GM18867 (cell line): ENCODE measurements around the gene CTSO.

Source experiments
- ATAC-seq: cut with Tn5 transposase; IDR thresholded peaks from one replicate; pipeline ENCODE4 v1.9.1; 2021; ENCODE audit warnings: mild to moderate bottlenecking, moderate library complexity; ENCODE audit not compliant: unreplicated experiment

CTSO gene, protein sequence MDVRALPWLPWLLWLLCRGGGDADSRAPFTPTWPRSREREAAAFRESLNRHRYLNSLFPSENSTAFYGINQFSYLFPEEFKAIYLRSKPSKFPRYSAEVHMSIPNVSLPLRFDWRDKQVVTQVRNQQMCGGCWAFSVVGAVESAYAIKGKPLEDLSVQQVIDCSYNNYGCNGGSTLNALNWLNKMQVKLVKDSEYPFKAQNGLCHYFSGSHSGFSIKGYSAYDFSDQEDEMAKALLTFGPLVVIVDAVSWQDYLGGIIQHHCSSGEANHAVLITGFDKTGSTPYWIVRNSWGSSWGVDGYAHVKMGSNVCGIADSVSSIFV

DNA sequence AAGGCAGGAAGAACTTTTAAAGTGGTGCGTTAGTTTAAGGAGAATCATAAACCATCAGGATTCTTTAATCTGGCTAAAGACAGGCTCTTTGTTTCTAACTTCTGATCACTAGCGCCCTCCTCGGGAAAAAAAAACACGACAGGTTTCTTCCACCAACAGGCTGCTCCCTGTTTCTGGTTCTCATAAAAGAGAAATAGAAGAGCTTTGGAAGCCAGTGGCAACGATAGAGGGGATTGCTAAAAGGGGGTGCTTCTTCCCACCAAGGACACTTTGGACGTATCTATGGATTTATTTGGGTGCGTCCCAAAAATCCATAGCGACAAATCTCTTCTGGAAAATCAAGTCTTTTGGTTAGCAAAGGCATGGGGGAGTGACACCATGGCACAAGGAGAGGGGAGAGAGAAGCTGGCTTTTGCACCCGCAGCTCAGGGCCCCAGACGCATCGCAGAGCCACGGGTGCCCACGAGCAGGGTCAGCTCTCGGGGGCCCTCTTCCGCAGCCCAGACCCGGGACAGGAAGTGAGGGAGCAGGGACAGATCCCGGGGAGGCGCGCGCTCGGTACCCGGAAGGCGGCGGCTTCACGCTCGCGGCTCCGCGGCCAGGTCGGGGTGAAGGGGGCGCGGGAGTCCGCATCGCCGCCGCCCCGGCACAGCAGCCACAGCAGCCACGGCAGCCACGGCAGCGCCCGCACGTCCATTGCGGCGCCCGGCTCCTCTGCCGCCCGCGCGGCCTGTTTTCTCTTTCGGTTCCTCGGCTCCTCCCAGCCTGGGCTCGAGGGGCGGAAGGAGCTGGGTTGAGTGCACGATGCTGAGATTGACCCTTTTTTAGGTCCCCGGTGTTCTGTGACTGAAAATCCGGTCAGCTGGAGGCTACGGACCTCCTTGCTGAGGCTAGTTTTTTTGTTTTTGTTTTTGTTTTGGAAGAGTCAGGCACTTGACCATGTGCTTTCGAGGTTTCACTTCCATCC, at the start of gene CTSO:
Gene CTSO, minus strand, starts transcription at position 716 of the 967 bp plus-strand sequence. Its CDS starts 19 bp downstream, at position 697.
- ATAC-seq, result peak; percentile 95

DNA sequence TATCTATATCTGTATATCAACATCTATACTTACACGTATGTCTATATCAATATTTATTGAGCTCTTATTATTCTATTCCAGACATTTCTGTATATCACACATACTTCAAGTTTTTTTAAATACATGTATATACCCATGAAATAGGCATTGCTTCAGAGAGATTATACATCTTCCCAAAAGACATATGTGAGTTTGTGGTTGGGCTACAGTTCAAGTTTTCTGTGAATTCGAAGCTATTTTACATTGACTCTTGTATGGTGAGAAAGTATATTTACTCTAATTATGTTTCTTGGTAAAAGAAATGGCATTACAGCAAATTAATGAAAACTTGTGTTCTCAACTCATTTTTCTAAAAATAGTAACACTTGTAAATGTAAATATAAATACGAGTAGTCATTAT, 46.8 kb upstream of the CTSO start:
- ATAC-seq, result no peak

DNA sequence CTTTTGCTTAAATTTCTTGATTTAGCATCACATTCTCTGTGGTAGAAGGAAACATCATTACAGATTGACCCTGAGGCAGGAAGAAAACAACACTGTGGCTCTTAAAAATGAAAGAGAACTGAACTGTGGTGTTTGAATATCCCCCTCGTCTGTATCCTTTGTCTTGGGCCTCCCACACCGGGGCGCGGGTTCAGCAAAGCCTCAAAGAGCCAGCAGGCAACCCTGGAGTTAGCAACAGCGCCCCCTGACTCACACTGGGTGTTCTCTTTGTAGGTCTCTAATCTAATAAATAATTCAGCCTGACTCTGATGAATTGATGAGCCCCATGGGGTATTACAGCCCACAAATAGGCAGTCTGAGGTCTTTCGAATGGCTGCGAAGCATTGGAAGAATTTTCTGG, 46.1 kb upstream of the CTSO start:
- no peak for ATAC-seq

DNA sequence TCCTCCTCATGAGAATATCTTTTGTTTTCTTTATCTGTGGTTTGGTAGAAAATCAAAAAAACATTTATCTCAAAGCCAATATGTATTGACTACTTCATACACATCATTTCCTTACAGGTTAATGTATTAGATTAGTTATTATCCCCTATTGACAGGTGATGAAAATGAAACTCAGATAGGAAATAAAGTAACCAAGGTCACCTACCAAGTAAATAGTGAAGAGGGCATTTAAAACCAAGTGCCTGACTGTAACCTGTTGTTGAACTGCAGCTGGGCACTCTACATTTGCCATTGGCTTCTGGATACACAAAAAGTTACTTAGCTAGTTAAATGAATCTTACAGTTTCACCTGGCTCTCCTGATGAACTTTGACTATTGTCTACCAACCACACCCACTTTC, 41.4 kb upstream of the CTSO start:
- ATAC-seq, result no peak

DNA sequence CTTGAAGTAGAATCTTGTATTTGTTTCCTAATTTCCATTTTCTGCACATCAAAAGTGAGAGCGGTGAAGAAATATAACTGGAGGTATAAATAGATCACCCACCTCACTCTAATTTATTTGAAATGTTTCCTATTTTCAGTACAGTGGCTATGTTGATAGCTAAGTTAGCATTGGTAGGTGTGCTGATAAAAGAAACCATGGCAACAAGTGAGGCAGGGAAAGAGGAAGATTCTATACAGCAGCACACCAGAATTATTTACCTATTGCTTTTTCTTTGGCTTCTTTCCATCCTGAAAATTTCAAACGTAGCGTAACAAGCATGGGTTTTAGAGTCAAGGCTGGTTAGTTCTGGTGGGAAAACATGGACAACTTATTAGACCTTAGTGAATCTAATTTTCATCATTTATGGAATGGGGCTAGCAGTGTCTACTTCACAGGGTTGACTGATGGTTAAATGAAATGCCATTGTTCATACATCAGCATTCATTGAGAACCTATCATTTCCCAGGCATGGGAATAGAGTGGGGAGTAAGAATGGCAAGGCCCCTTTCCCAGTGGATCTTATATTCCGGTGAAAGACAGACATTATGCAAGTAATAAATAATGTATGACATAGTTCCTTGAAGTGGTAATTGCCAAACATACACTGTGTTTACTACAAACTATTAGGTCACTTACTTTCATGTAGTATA, 30.6 kb upstream of the CTSO start:
- ATAC-seq, result no peak

DNA sequence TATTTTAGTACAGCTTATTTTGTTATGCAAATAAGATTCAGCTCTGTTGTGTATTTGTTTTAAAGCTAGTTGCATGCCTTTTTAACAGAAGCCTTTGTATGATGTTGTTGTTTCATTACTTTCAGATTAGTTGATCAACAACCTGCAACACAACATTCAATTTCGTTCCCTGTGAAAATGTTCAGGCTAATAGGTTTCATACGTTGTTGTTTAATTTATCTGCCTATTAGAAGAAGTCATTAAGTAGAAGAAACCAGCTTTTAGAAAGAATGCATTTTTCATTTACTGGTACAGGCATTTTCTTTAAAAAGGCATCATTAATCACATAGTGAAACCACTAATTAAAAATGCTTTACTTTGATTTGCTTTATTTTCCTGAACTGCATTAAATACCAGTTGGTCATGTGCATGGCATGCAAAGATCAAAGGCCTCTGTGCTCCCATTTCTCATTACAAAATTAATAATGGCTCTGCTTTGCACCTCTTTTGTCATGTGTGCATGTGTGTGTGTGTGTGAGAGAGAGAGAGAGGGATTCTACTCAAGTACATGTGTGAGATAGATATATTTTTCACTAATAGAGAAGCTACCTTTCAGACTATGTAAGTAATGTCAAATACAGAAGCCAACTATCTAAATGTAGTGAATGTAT, 29.2 kb upstream of the CTSO start:
- ATAC-seq, result no peak

DNA sequence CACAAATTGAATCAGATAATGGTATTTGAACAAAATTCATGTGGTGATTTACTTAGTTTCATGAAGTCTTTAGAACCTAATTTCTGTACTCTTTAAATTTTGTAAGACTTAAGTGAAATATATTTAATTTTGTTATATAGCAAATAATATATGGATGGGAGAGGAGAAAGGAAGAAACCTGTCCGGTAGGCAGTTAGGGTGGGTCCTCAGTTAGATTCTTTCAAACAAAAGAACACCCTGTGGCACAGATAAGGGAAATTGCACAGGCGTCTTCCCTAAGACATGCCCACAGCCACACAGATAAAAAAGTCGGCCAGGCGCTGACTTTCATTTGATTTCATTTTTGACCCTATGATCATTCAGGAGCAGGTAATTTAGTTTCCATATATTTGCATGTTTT, 25.1 kb upstream of the CTSO start:
- no peak for ATAC-seq

DNA sequence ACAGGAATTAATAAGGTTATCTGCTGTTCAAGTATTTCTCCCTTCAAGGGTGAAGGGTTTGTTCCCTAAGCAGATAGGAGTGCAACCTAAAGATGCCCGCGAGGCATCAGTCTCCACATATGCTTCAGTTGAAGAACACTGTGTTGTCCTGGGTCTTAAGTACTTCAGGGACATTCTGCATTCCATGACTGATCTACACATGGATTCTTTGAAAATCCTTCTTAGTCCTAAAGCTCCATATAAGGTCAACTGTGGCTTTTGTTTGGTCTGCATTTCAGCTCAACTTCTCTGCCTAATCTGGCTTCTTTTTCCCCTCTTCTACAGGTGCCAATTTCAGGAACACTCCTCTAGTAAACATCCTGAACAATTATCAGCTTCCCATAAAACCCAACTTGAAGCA, 21.8 kb upstream of the CTSO start:
- ATAC-seq, result no peak

DNA sequence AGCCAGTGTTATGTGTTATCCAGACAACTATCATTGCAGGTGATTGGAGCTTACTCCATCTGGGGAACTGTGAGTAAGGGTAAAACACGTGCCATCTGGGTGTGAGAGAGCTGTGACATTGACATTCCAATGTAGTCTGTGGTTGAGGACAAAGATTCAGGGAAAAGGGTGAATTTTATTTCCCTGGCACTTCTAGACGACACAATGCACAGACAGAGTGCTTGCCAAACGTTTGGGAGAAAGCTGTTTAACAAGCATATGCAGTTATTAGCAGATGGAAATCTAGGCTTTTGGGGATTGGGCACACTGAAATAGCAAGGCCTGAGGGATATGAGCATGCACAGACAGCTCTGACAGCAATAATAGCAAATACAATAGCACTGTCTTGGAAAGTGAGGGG, 21.3 kb upstream of the CTSO start:
- no peak for ATAC-seq

DNA sequence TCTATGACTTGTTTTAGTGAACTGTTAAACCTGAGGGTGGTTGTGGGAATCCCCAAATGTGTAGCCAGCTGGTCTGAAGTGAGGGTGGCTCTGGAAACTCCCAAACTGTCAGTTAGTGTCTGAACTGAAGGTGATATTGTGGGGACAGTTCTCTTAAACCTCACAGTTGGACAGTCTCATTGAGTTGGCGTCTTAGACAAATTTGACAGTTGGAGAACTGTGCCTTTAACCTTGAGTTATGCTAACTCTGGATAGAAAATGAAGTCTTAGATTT, 20.7 kb upstream of the CTSO start:
- peak; percentile 96 for ATAC-seq

DNA sequence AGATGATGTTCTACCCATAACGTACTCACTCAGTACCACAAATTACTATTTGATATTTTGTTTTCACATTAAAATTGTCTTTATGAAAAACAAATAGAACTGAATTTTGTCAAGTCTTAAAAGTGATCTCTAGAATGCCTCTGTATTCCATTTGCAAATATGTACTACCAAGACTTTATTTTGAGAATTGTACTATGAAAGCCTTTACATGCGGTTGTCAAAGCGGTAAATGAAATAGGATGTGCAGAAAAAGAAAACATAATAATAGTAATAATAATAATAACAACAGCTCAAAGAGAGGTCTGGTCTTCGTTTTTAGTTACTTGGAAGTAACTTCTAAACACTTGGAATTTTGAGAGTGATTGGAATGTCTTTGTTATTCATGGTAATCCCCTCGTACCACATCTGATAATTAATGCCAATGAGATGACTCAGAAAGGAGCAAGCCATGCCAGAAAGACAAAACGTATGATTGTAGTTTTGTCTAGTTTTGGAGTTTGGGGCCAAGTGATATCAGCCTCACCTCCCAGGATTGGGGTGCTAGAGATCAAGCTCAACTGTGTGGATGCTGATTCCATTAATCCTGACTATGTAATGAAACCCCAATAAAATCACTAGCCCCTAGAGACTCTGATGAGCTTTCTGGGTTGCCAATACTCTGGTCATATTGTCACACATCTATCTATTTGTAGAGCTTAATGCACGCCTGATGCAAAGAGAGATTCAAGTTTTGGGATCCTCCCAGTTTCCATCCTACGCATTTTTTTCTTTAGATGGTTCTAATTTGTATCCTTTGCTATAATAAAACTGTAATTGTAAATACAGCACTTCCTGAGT, 20.2 kb upstream of the CTSO start:
- peak; percentile 24 for ATAC-seq

DNA sequence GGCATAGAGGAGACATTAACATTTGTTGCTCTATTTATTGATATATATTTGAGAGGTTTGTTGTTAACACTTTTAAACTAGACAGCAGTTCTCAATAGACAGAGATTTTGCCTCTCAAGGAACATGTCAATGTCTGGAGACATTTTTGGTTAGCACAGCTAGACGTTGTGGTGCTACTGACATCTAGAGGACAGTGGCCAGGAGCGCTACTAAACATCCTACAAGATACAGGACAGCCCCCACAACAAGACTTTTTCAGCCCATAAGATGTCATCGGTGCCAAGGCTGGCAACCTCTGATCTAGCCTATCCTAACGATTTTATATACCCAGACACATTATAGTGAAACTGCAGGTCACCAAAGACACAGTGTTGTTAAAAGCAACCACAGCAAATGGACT, 18.4 kb upstream of the CTSO start:
- ATAC-seq, result peak; percentile 61

DNA sequence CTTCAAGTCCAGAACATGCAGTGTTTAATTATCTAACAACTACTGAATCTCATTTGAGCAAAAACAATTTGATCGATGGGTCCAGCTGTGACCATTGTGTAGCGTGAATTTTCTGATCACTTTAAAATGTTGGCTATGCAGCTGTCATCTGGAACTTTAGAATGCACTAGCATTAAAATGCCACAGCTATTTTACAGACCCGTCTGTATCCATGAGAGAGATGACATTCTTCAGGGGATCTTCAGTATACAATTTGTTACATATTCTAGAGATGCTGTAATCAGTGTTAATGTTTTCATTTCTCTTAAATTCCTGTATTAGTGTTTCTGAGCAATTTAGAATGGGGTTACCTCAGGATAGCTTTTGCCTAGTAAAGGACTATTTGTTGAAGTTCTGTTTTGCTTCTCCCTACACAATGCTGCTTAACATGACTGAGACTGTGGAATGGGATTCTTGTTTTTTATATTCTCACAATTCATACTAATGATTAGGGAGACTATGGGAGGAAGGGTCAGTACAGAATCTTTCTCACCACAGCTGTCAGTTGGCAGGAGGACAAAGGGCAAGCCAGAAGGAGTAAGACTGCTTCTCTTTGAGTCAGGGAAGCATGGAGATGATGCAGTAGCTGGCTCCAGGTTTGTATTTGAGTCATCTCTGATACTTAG, 13.2 kb upstream of the CTSO start:
- ATAC-seq, result no peak

DNA sequence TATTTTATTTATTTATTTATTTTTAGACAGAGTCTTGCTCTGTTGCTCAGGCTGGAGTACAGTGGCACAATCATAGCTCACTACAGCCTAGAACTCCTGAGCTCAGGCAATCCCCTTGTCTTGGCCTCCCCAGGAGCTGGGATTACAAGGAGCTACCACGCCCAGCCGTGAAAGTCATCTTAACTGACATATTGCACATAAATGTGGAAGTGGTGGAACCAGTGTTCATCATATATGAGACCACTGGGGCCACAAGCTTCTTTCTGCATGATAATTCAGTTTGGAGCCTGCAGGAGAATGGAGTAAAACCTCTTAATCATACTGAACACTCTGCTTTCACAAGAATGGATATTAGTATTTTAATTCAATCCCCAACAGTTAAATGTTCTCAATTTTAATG, 12.5 kb upstream of the CTSO start:
- no peak for ATAC-seq

DNA sequence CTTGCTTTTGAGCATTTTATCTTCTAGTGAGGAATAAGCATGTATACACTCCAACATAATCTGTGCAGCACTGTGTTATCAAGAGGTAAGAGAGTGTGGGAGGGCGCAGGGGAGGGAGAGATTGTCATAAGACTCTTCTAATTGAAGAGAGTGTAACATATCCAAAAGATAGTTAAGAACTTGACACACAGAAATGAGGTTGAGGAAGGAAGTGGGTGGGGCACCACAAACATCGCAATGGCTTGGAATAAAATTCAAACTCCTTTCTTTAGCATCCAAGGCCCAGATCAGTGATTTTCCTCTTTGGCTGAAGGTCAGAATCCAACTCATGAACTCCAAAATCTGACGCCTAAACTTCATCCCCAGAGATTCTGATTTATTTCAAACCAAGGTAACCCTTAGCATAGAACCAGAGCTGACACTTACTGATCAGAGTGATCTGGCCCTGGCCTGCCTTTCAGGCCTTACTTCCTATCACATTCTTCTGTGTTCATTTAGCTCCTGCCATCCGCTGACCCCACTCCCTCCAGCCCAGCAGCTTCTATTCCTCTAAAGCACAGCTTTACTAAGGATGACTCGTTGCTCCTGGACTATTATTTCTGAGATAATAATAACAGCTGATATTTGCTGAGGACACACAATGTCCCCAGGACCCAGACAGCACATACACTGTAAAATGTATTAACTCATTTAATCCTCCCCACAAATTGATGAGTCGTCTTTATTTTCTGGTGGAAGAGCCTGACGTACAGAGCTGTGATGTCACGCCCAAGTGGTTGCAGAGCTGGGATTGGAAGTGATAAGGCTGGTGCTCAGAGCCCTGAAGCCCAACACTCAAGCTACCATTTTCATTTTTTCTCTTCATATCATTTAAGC, 10.6 kb upstream of the CTSO start:
- no peak for ATAC-seq

DNA sequence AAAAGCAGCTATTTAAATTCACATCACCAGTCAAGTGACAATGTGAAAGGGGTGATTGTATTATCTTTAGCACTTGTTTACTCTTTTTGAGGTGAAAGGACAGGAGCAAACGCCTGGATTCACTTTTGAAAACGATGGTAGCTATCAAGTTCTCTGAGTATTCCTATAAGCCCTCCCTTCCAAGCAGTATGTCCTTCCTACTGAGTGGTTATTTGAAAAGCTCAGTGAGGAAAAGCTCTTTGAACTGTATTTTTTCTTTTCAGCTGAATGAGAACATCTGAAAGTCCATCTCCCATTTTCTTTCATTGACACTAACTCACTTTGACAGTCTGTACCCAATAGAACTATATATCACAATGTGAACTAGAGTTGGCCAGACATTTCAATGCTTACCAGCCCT, 9.1 kb upstream of the CTSO start:
- ATAC-seq, result no peak

DNA sequence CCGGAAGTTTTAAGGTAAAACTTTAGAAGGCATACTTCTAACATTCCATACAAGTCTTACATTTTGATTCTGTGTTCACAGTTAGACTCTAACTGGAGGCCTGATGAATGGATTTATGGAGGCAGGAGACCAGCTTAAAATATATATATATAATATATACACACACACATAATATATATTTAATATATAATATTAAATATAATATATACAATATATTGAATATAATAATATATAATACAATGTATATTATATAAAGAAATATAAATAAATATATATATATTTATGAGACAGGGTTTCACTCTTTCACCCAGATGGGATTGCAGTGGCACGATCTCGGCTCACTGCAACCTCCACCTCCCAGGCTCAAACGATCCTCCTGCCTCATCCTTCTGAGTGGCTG, 7.9 kb upstream of the CTSO start:
- no peak for ATAC-seq

DNA sequence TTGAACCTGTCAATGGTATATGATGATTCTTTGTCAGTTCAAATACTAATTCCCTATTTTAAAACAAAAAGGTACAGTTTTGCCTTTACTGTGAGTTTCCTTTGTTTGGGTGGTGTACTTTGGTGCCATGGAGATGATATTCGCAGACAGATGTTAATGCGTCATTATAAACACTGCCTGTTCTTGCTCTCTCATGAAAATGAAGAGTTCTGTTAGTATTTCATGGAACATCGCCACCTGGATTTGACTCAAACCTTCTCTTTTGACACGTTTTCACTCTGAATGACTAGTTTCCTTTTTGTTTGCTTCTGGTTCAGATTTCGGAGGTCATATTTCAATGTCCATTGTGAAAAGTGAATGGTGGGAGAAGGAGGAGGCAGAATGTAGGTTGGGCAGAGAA, 6.9 kb upstream of the CTSO start:
- no peak for ATAC-seq

DNA sequence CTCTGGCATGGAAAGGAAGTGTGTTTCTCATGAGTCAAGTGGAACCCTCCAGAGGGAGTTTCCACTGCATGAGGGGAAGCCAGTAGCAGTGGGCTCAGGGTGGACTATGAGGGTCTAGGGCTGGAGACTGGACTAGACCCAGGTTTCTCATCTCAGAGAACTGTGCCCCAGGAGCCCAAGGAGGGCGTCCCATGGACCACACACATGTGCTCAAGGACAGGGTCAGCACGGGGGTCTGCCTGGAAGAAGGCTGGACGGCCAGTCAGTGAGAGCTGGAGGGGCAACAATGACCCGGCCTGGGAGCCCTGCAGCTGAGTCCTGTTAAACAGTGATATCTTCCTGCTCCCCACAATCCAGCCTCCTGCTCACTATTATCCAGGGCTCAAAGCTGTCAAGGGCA, 5.8 kb upstream of the CTSO start:
- no peak for ATAC-seq
